ENCODE measurements around the gene CLBA1.
A peak's percentile ranks its signal among the peaks of the same experiment; 100 is the strongest.

Gene CLBA1

GRCh38 chr14:104970231-104971068 lies 15.1 kb upstream of the CLBA1 start:
- DNase-seq (ENCODE audit: low read depth), result peak; percentile 84
- TF ChIP-seq CTCF (conservative IDR thresholded peaks at IDR 0.05; ENCODE audit: low read depth, low read length), result no peak
- H3K4me3 ChIP-seq (ENCODE audit: low read length), result peak overlapping the region; percentile 21

DNA sequence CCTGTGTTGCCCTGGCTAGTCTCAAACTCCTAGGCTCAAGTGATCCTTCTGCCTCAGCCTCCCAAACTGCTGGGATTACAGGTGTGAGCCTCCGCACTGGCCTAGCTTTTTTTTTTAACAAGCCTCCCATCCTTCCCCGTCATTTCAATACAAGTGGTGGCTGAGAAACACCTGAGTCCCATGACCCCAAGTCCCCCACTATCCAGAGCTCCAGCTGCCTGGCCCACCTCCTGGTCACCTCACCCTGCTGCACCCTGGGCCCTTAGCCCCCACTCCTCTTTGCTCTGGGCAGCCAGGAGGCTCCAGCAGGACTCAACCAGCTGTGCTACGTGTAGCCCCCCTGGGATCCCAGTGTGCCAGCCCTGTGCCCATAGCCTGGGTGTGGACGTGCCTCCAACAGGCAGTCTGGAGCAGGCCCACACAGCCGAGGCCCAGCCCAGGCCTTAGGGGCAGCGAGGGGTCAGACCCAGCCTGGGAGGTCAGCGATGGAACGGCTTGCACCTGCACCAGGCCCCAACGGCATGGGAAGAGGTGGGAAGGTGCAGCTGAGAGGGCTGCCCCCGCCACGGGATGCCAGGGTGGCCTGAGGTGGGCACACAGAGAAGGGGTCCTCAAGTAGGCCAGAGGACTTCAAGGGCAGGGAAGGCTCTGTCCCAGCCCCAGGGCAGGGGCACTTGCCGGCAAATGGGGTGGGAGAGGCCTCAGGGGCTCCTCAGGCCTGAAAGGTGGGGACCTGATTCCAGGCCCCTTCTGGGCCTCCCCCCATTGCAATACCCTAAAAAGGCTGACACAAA lies 13.9 kb upstream of the CLBA1 start:
- no peak for DNase-seq (ENCODE audit: low read depth)
- H3K4me3 ChIP-seq (ENCODE audit: low read length), result no peak overlapping the region
- no peak for TF ChIP-seq CTCF (conservative IDR thresholded peaks at IDR 0.05; ENCODE audit: low read depth, low read length)

GRCh38 chr14:104972301-104973134 lies 13.1 kb upstream of the CLBA1 start:
- peak; percentile 88 for DNase-seq (ENCODE audit: low read depth)
- no peak overlapping the region for H3K4me3 ChIP-seq (ENCODE audit: low read length)
- peak; percentile 30 for TF ChIP-seq CTCF (conservative IDR thresholded peaks at IDR 0.05; ENCODE audit: low read depth, low read length)

GRCh38 chr14:104973135-104973384 lies 12.5 kb upstream of the CLBA1 start:
- peak; percentile 98 for DNase-seq (ENCODE audit: low read depth)
- no peak for TF ChIP-seq CTCF (conservative IDR thresholded peaks at IDR 0.05; ENCODE audit: low read depth, low read length)
- no peak overlapping the region for H3K4me3 ChIP-seq (ENCODE audit: low read length)

DNA sequence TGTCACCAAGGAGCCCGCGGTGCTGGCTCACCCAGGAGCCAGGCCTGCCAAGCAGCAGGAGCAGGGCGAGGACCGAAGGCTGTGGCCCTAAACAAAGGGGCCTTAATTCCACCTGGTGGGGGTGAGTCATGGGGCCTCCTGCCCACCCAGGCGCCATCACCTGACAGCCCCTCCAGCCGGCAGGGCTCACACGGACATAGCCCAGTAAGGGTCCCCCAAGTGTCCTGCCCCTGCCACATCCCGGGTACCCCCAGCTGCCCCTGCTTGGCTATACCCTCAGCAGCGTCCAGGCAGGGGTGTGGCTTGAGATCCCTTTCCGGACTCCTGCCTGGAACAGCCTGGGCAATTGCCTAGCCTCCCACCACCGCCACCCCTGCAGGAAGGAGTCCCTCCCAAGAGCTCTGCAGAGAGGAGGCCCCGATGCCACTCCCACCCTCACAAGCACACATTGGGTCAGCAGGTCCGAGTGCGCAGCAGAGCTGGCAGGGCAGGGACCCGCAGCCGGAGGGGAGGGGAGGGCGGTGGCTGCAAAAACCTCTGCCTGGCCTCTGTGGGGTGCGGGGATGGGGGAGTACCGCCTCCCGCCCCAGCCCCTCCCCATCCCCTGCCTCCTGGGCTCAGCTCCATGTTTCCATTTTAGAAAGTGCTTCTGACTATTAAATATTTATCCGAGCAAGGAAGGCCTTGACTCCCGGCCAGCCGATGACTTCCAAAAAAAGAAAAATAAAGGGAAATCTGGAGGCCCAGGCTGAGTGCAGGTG lies 12.0 kb upstream of the CLBA1 start:
- no peak overlapping the region for H3K4me3 ChIP-seq (ENCODE audit: low read length)
- DNase-seq (ENCODE audit: low read depth), result no peak
- no peak for TF ChIP-seq CTCF (conservative IDR thresholded peaks at IDR 0.05; ENCODE audit: low read depth, low read length)

DNA sequence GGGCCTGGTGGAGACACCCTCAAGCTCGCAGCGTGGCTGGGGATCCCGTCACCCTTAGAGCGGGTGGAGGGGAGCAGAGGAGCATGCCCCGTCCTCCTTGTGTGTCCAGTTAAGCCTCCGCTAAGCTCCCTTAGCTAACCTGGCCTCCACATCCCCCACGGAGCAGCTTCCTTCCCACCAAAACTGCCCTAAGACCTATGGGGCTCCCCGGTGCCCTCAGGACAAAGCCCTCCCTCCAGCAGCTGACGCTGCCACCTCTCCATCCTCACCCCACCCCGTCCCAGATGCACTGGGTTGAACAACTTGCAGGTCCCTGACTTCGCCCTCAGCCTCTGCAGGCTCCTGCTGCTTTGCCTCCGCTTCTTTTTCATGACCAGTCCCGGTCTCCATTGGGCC lies 11.4 kb upstream of the CLBA1 start:
- no peak for TF ChIP-seq CTCF (conservative IDR thresholded peaks at IDR 0.05; ENCODE audit: low read depth, low read length)
- no peak for DNase-seq (ENCODE audit: low read depth)
- no peak overlapping the region for H3K4me3 ChIP-seq (ENCODE audit: low read length)

All from retinal pigment epithelial cell (primary cell).